RPMI7951 (cell line): ENCODE results near the gene OLIG1. TPM values are rescaled to one million over a fixed set of nuclear protein-coding genes. Genes with fewer than 3 reads are reported as not detected.

ENCODE experiments used
- DNase-seq: peaks from one replicate; pipeline ENCODE4 v3.0.0-alpha.2; 2012; ENCODE audit warnings: low read depth
- total RNA-seq: library from RNA; depleted of rRNA; stranded (reverse); fragments of >200 nt; shearing (Covaris generic); gene quantifications from 2 replicates; pipeline ENCODE4 v1.2.3, GENCODE V29; 2014; rRNA removed

The OLIG1 gene
- total RNA-seq, result not detected in 2 replicates

- peak; percentile 31 for DNase-seq
These were observed at the start of gene OLIG1 for GRCh38 chr21:33069994-33070743. Gene OLIG1 (plus strand): TSS chr21:33070141. CDS start chr21:33070247, 106 bp downstream.

- no peak for DNase-seq
These were observed 49.3 kb upstream of the OLIG1 start for GRCh38 chr21:33020558-33021100.

- DNase-seq, result no peak
These were observed 48.8 kb upstream of the OLIG1 start for GRCh38 chr21:33021150-33021549.

GRCh38 chr21:33021667-33022066 is 48.3 kb upstream of the OLIG1 start:
- DNase-seq, result no peak

GRCh38 chr21:33022489-33022827 is 47.5 kb upstream of the OLIG1 start:
- DNase-seq, result no peak

- no peak for DNase-seq
These were observed 46.9 kb upstream of the OLIG1 start for GRCh38 chr21:33022828-33023573.

GRCh38 chr21:33023574-33024200 is 46.3 kb upstream of the OLIG1 start:
- no peak for DNase-seq

- DNase-seq, result no peak
These were observed 45.5 kb upstream of the OLIG1 start for GRCh38 chr21:33024201-33025103.

GRCh38 chr21:33025106-33025488 is 44.8 kb upstream of the OLIG1 start:
- DNase-seq, result peak; percentile 11

- peak; percentile 80 for DNase-seq
These were observed 44.2 kb upstream of the OLIG1 start, which contains the start of gene OLIG2 for GRCh38 chr21:33025489-33026442. Gene OLIG2 (plus strand): TSS chr21:33025935. CDS start chr21:33026863, 928 bp downstream.

GRCh38 chr21:33026443-33026858 is 43.5 kb upstream of the OLIG1 start:
- no peak for DNase-seq

- DNase-seq, result no peak
These were observed 43.0 kb upstream of the OLIG1 start for GRCh38 chr21:33026878-33027400.

- DNase-seq, result no peak
These were observed 42.3 kb upstream of the OLIG1 start for GRCh38 chr21:33027401-33028286.

- DNase-seq, result no peak
These were observed 41.7 kb upstream of the OLIG1 start for GRCh38 chr21:33028287-33028670.

GRCh38 chr21:33028773-33029384 is 41.1 kb upstream of the OLIG1 start:
- DNase-seq, result no peak

- no peak for DNase-seq
These were observed 40.5 kb upstream of the OLIG1 start for GRCh38 chr21:33029385-33029921.

- DNase-seq, result no peak
These were observed 39.9 kb upstream of the OLIG1 start for GRCh38 chr21:33029975-33030461.

- no peak for DNase-seq
These were observed 39.3 kb upstream of the OLIG1 start for GRCh38 chr21:33030633-33031032.
